Measurements from ENCODE around the gene CADPS2. TPM values are rescaled to one million over a fixed set of nuclear protein-coding genes. Genes with fewer than 3 reads are reported as not detected.

The CADPS2 gene
- total RNA-seq, 4 donors from 2014 or later, result 27.3 to 154 (median 114) TPM

DNA sequence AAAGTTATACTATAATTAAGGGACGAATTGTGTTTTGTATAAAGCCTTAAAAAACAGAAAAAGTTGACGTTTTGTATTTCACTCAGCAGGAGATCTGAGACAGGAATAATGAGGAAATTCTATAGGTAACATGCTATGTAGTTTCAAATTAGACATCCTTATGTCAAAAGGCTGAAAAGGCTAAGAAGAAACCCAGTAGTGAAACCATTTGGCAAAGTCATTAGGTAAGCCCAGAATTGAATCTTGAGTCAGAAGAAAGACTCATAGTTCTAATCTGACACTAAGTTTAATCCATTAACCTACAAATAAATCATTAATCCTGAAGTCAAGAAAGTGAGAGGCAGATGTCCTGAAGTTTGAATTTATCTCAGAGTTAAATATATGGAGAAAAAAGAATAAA is 266.6 kb downstream of the CADPS2 start:
- DNase-seq (ENCODE audit: extremely low spot score), result no peak
- Histone ChIP-seq H3K27me3 (no peaks in the 10 kb centered on the region), H3K4me3 (no peak overlapping the region), H3K4me1 (peaks cover 0 to 16% (median 9%) of the 10 kb centered on the region in 4 donors), H3K27ac (replicated peaks in 1 of 4) (no peak overlapping the region), H3K9me3 (no peaks in the 10 kb centered on the region), H3K36me3 (peaks cover 0 to 4% (median 0%) of the 10 kb centered on the region in 4 donors)
- no peak for TF ChIP-seq POLR2A (IDR thresholded peaks at IDR 0.05; ENCODE audit: low read depth)
- TF ChIP-seq POLR2AphosphoS5 (IDR thresholded peaks at IDR 0.05), result no peak
- TF ChIP-seq EP300 (IDR thresholded peaks at IDR 0.05), result no peak
- TF ChIP-seq, protein P1, sequence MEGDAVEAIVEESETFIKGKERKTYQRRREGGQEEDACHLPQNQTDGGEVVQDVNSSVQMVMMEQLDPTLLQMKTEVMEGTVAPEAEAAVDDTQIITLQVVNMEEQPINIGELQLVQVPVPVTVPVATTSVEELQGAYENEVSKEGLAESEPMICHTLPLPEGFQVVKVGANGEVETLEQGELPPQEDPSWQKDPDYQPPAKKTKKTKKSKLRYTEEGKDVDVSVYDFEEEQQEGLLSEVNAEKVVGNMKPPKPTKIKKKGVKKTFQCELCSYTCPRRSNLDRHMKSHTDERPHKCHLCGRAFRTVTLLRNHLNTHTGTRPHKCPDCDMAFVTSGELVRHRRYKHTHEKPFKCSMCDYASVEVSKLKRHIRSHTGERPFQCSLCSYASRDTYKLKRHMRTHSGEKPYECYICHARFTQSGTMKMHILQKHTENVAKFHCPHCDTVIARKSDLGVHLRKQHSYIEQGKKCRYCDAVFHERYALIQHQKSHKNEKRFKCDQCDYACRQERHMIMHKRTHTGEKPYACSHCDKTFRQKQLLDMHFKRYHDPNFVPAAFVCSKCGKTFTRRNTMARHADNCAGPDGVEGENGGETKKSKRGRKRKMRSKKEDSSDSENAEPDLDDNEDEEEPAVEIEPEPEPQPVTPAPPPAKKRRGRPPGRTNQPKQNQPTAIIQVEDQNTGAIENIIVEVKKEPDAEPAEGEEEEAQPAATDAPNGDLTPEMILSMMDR (IDR thresholded peaks at IDR 0.05), result no peak
- WGBS, result 85% methylated on average over 2 of the region's 2 CpGs
- intact Hi-C loops (cut with DNase I), result no loop called here

DNA sequence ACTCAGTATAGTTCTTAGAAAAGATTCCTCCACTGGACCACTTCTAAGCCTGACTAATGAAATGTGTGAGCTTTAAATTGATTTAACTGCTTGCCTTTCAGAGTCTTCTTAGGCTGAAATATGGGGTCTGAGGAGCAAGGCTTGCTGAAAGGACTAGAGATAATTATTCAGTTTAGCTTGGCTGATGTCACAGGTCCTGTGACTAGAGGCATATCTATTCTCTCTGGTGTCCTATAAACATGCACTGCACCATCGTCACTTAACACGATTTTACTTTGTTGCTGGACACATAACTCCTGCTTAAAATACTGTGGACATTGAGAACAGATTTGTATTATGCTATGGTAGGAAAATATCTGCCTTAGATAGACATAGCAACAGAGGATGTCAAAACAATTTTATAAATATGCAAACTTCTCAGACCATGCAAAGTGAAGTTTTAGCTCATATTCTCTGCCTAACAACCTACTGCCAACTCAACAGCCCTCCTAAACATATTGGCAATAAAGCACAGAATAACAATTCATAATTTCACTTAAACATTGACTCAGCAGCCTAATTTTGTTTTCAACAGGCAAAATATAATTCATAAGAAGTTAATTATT is 267.6 kb downstream of the CADPS2 start:
- H3K36me3 ChIP-seq, result peaks cover 0 to 5% (median 2%) of the 10 kb centered on the region in 4 donors
- H3K27me3 ChIP-seq, result no peaks in the 10 kb centered on the region
- DNase-seq (ENCODE audit: extremely low spot score), result no peak
- H3K4me1 ChIP-seq, result peaks cover 0 to 16% (median 9%) of the 10 kb centered on the region in 4 donors
- TF ChIP-seq EP300 (IDR thresholded peaks at IDR 0.05) (no peak), POLR2AphosphoS5 (IDR thresholded peaks at IDR 0.05) (no peak), POLR2A (IDR thresholded peaks at IDR 0.05; ENCODE audit: low read depth) (no peak)
- TF ChIP-seq, protein P1 (IDR thresholded peaks at IDR 0.05), result no peak
- H3K4me3 ChIP-seq, result no peak overlapping the region
- H3K27ac ChIP-seq (replicated peaks in 1 of 4), result no peak overlapping the region
- intact Hi-C loops (cut with DNase I), result no loop called here
- no peaks in the 10 kb centered on the region for H3K9me3 ChIP-seq
- WGBS, result 66% methylated on average over 2 of the region's 2 CpGs

DNA sequence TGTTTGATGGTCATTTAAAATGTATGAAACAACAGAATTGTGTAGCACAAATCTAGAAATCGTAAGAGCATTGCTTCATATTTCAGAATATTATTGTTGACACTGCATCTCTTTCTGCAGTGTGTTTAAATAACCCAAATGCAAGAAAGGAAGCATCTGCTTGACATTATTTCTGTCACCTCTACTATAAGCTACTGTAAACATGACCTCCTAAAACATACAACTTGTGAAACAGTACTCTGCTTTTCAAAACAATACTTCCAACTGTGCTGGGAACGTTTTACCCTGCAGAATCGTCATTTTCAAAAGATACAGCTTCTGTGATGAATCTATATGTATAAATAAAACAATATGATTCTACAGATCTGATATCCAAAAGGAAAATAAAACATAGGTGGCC is 269.3 kb downstream of the CADPS2 start:
- intact Hi-C loops (cut with DNase I), result no loop called here
- Histone ChIP-seq H3K27ac (replicated peaks in 1 of 4) (no peak overlapping the region), H3K9me3 (no peaks in the 10 kb centered on the region), H3K4me1 (peaks cover 0 to 16% (median 9%) of the 10 kb centered on the region in 4 donors), H3K36me3 (peaks cover 0 to 5% (median 2%) of the 10 kb centered on the region in 4 donors), H3K4me3 (no peak overlapping the region), H3K27me3 (no peaks in the 10 kb centered on the region)
- no peak for DNase-seq (ENCODE audit: extremely low spot score)
- 29% methylated on average over 3 of the region's 3 CpGs for WGBS
- TF ChIP-seq, protein P1 (IDR thresholded peaks at IDR 0.05), result no peak
- no peak for TF ChIP-seq POLR2A (IDR thresholded peaks at IDR 0.05; ENCODE audit: low read depth)
- TF ChIP-seq EP300 (IDR thresholded peaks at IDR 0.05), result no peak
- TF ChIP-seq POLR2AphosphoS5 (IDR thresholded peaks at IDR 0.05), result no peak

DNA sequence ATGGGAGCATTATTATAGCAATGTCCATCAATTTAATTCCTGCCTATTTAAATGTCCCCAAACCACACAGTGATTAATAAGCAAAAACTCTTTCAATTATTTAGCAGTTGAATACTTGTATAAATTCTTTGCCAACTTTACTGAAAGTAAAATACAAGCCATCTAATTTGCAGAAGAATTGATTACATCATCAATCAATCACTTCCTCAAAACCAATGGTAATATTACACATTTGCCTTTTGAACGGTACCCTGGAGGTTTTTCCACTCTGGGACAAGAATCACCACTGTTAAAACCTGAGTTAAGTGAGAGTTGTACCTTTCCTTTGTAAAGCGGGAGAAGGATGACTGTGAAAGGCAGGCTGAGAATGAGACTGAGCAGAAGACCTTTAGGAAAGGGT is 280.3 kb downstream of the CADPS2 start:
- Histone ChIP-seq H3K9me3 (peaks cover 0 to 4% (median 2%) of the 10 kb centered on the region in 4 donors), H3K4me1 (no peaks in the 10 kb centered on the region), H3K27ac (replicated peaks in 1 of 4) (no peak overlapping the region), H3K36me3 (no peaks in the 10 kb centered on the region), H3K4me3 (no peak overlapping the region), H3K27me3 (no peaks in the 10 kb centered on the region)
- no peak for DNase-seq (ENCODE audit: extremely low spot score)
- TF ChIP-seq POLR2AphosphoS5 (IDR thresholded peaks at IDR 0.05) (no peak), POLR2A (IDR thresholded peaks at IDR 0.05; ENCODE audit: low read depth) (no peak), EP300 (IDR thresholded peaks at IDR 0.05) (no peak)
- TF ChIP-seq, protein P1 (IDR thresholded peaks at IDR 0.05), result no peak
- 91% methylated on average over 2 of the region's 2 CpGs for WGBS
- intact Hi-C loops (cut with DNase I), result no loop called here

DNA sequence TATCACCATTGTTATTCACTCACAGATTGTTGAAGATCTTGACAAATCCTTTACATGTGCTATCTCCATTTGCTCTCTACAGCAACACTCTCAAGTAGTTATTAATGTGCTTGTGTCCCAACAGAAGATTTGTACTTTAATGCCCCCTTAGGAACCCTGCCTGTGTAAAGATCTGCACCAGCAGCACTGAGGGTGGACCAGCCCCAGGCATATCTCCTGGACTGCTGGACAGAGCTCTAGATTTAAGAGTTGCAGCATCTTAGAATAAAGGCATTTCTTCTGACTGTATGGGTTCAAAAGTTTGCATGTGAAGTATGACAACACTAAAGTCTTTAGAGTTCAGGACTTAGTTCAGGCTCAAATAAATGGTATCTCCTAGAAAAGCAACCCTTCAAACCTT is 282.0 kb downstream of the CADPS2 start:
- Histone ChIP-seq H3K4me1 (no peaks in the 10 kb centered on the region), H3K9me3 (no peaks in the 10 kb centered on the region), H3K36me3 (no peaks in the 10 kb centered on the region), H3K27ac (replicated peaks in 1 of 4) (no peak overlapping the region), H3K4me3 (no peak overlapping the region), H3K27me3 (no peaks in the 10 kb centered on the region)
- intact Hi-C loops (cut with DNase I), result no loop called here
- TF ChIP-seq, protein P1 (IDR thresholded peaks at IDR 0.05), result no peak
- no peak for TF ChIP-seq POLR2AphosphoS5 (IDR thresholded peaks at IDR 0.05)
- TF ChIP-seq EP300 (IDR thresholded peaks at IDR 0.05), result no peak
- TF ChIP-seq POLR2A (IDR thresholded peaks at IDR 0.05; ENCODE audit: low read depth), result no peak
- no peak for DNase-seq (ENCODE audit: extremely low spot score)
